HEK293T (cell line): ENCODE data around the gene GPR146.

Experiments
- CTCF ChIA-PET: fragments of 350-600 bp; formaldehyde crosslinking; extraction: SDS; loops from one replicate; lab custom pipeline; 2021; ENCODE audit warnings: antibody characterized with exemption, inconsistent platforms; lab: Yijun Ruan, JAX
- POLR2A ChIA-PET: fragments of 350-600 bp; formaldehyde crosslinking; extraction: SDS; loops from one replicate; lab custom pipeline; 2020; ENCODE audit warnings: antibody characterized with exemption, inconsistent platforms; lab: Yijun Ruan, JAX
- DNase-seq: peaks from one replicate; pipeline ENCODE4 v3.0.0; 2012; ENCODE audit warnings: mixed read lengths; ENCODE audit errors: extremely low spot score
- ARNT ChIP-seq: fragments of 450-650 bp; IDR thresholded peaks from 2 replicates; pipeline ENCODE4 v1.6.1; 2017; ENCODE audit warnings: mild to moderate bottlenecking
- BHLHE40 ChIP-seq: fragments of 450-650 bp; IDR thresholded peaks from 2 replicates; pipeline ENCODE4 v1.6.1; 2016; ENCODE audit warnings: mild to moderate bottlenecking, moderate library complexity, borderline replicate concordance
- CTBP1 ChIP-seq: fragments of 450-650 bp; IDR thresholded peaks from 2 replicates; pipeline ENCODE4 v1.6.1; 2016; ENCODE audit warnings: borderline replicate concordance
- ELF4 ChIP-seq: fragments of 450-650 bp; IDR thresholded peaks from 2 replicates; pipeline ENCODE4 v1.6.1; 2017; ENCODE audit warnings: antibody characterized with exemption
- FOXA1 ChIP-seq: fragments of 450-650 bp; IDR thresholded peaks from 2 replicates; pipeline ENCODE4 v1.6.1; 2016; ENCODE audit warnings: mild to moderate bottlenecking
- FOXK2 ChIP-seq: fragments of 450-650 bp; IDR thresholded peaks from 2 replicates; pipeline ENCODE4 v1.6.1; 2016; ENCODE audit warnings: mild to moderate bottlenecking
- FOXM1 ChIP-seq: fragments of 450-650 bp; IDR thresholded peaks from 2 replicates; pipeline ENCODE4 v1.6.1; 2017; ENCODE audit warnings: mild to moderate bottlenecking, borderline replicate concordance
- HDGF ChIP-seq: fragments of 450-650 bp; IDR thresholded peaks from 2 replicates; pipeline ENCODE4 v1.6.1; 2017; ENCODE audit warnings: antibody characterized with exemption, borderline replicate concordance
- L3MBTL2 ChIP-seq: fragments of 450-650 bp; conservative IDR thresholded peaks from 2 replicates; pipeline ENCODE4 v1.6.1; 2016; ENCODE audit warnings: mild to moderate bottlenecking
- LEF1 ChIP-seq: fragments of 450-650 bp; IDR thresholded peaks from 2 replicates; pipeline ENCODE4 v1.6.1; 2017; ENCODE audit warnings: mild to moderate bottlenecking, borderline replicate concordance
- NFRKB ChIP-seq: fragments of 450-650 bp; IDR thresholded peaks from 2 replicates; pipeline ENCODE4 v1.6.1; 2016; ENCODE audit warnings: mild to moderate bottlenecking, moderate library complexity
- SP1 ChIP-seq: fragments of 450-650 bp; IDR thresholded peaks from 2 replicates; pipeline ENCODE4 v1.6.1; 2017
- SUZ12 ChIP-seq: fragments of 450-650 bp; IDR thresholded peaks from 2 replicates; pipeline ENCODE4 v1.6.1; 2016; ENCODE audit warnings: mild to moderate bottlenecking
- TARDBP ChIP-seq: fragments of 450-650 bp; IDR thresholded peaks from 2 replicates; pipeline ENCODE4 v1.6.1; 2016
- ZNF384 ChIP-seq: fragments of 450-650 bp; IDR thresholded peaks from 2 replicates; pipeline ENCODE4 v1.6.1; 2016
- TF ChIP-seq, protein P1 (sequence below): fragments of 450-650 bp; IDR thresholded peaks from 2 replicates; pipeline ENCODE4 v1.6.1; 2016

GPR146 gene

DNA sequence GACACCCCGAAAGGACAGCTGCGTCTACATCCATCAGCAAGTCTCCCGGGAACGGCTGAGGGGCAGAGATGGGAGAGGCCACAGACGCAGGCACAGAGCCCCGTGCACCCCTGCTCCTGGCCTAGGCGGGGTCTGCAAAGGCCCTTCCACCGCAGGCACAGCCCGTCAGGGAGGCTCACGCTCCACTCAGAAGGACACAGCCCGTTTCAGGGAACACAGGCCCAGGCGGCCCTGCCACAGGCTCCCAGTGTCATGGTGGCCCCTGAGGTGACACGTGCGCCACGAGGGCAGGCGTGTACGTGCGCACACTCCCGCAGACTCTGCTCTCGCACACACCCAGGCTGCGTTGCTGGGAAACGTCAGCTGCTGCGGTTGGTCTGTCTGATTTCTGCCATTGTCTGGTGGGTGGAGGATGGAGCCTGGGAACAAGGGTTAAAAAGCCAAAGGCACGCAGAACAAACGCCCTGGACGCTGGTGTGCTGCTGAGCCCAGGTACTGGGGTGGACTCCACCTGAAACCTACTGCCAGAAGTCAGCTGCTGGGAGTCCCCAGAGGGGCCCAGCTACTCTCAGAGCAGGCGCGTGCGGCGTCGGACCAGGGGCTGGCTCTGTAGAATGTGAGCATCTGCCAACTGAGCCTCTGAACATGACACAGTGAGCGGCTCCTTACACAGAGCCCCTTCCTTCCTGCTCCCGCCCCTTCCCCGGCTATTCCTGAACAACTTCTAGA, 56.7 kb downstream of the GPR146 start:
- DNase-seq, result no peak
- POLR2A ChIA-PET, result no interaction called here
- no peak for TF ChIP-seq HDGF
- TF ChIP-seq FOXM1, result no peak
- CTCF ChIA-PET, result interaction anchor here (0.6 kb wide), 1 partner anchor 18 kb away, joined by 4 read pairs; no protein-coding TSS in a partner anchor

DNA sequence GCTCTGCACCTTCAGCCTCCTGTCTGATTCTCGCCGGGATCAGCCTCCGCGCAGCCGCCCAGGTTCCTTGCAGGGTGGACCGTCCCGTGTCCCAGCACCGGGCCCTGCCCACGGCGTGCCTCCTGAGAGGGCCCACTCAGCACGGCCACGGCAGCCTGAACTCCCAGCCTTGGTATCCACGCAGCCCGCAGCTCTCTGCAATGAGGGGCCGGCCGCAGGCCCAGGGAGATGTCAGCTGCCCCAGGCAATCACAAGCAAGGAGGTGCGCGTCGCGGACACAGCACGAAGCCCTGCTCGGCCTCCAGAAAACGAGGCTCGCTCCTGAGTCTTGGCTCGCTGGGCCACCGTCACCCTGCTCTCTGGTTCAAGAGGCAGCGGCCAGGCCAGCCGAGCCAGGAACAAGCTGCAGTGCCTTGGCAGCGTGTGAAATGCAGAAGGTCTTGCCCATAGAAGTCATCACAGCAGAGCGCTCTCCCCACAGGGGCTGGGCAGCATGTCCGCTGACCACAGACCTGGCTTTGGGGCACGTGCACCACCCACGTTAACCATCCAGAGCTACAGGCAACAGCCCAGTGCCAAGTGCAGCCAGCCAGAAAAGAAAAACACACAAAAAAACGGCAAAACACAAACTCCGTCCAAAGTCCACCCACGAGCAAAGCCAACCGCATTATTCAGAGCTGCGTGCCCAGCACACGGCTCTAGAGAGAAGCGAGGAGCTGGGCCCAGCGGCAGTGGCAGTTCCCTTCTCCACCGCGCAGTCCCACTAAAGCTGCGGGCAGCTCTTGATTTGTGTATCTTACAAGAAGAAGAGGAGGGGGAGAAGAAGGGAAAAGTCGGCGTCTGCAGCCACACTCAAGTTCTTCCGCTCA, 57.5 kb downstream of the GPR146 start:
- DNase-seq, result no peak
- POLR2A ChIA-PET, result no interaction called here
- CTCF ChIA-PET, result interaction anchor here (0.5 kb wide), 1 partner anchor 288 kb away, joined by 5 read pairs; no protein-coding TSS in a partner anchor
- TF ChIP-seq SUZ12 (no peak), SP1 (no peak), FOXA1 (no peak), ELF4 (no peak), HDGF (no peak), ARNT (no peak), TARDBP (no peak), FOXM1 (no peak), L3MBTL2 (no peak)
- TF ChIP-seq, protein P1, sequence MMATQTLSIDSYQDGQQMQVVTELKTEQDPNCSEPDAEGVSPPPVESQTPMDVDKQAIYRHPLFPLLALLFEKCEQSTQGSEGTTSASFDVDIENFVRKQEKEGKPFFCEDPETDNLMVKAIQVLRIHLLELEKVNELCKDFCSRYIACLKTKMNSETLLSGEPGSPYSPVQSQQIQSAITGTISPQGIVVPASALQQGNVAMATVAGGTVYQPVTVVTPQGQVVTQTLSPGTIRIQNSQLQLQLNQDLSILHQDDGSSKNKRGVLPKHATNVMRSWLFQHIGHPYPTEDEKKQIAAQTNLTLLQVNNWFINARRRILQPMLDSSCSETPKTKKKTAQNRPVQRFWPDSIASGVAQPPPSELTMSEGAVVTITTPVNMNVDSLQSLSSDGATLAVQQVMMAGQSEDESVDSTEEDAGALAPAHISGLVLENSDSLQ, result no peak

DNA sequence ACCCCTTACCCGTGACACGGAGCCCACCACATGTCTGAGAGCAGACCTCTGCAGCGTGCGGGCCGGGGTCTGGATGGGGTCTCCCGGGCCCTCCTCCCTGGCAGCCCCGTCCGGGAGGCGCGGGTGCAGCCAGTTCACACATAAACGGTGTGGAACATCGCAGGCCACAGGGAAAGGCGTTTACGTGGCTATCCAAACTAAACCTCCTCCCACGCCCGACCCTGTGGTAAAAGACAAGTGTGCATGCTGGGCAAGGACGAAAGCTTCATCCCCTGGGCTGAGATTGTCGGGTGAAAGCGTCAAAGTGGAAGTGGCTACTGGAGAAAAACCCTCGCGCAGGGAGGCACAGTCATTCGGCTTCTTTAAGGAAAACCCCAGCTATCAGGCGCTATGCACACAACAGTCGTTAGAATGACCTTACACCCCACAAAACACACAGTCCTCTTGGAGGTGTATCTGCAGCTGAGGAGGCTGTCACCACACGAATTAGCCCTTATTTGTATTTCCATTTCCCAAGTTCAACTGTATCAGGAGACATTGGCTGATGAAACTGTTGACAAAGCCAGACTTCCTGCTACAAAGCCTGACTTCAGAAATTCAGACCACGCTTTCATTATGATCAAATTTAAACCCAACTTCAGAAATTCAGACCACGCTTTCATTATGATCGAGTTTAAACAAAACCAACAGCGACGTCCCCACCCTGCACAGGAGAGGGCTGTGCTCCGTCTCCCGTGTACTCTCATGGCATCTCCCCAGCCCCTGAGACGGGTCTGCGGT, 58.9 kb downstream of the GPR146 start:
- no peak for DNase-seq
- POLR2A ChIA-PET, result no interaction called here
- CTCF ChIA-PET, result no interaction called here
- no peak for TF ChIP-seq FOXA1
- no peak for TF ChIP-seq BHLHE40
- no peak for TF ChIP-seq FOXM1
- TF ChIP-seq FOXK2, result no peak
- no peak for TF ChIP-seq NFRKB
- no peak for TF ChIP-seq LEF1
- no peak for TF ChIP-seq L3MBTL2
- TF ChIP-seq ELF4, result no peak
- TF ChIP-seq CTBP1, result no peak
- TF ChIP-seq SP1, result no peak
- TF ChIP-seq, protein P1, result no peak
- no peak for TF ChIP-seq SUZ12
- TF ChIP-seq TARDBP, result no peak
- TF ChIP-seq HDGF, result no peak
- TF ChIP-seq ZNF384, result no peak
- TF ChIP-seq ARNT, result no peak

DNA sequence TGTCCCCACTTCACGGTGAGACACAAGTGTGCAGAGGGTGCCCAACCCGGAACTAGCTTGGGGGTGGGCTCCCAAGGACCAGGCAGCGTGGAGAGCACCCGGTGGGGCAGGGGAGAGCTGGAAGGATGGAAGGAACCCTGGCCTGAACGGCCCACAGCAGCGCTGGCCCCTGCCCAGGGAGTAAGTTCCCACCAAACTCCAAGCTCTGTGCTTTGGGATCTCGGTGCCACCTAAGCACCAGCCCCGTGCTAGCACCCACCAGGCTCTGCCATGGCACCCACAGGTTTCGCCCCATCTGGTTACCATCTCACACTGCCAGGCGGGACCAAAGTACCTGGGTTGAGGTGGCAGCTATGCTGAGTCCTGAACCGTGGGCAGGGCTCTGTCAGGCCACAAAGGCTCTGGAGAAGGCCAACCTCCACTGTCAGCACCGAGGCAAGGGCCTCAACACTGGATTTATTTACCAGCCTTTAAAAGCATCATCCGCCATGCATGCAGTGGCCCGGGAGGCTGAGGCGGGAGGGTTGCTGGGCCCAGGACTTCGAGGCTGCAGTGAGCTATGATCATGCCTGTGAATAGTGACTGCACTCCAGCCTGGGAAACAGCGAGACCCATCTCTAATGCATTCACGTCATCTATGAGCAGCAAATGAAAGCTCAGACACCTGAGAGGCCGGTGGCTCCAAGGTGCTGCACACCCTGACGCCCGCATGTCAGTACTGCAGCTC, 59.6 kb downstream of the GPR146 start:
- DNase-seq, result no peak
- ChIA-PET POLR2A (no interaction called here), CTCF (no interaction called here)
- TF ChIP-seq LEF1 (no peak), FOXK2 (no peak), BHLHE40 (no peak), FOXA1 (no peak), NFRKB (no peak), SUZ12 (no peak), L3MBTL2 (no peak), ELF4 (no peak), ARNT (no peak), ZNF384 (no peak), HDGF (no peak)
- TF ChIP-seq, protein P1, result no peak

DNA sequence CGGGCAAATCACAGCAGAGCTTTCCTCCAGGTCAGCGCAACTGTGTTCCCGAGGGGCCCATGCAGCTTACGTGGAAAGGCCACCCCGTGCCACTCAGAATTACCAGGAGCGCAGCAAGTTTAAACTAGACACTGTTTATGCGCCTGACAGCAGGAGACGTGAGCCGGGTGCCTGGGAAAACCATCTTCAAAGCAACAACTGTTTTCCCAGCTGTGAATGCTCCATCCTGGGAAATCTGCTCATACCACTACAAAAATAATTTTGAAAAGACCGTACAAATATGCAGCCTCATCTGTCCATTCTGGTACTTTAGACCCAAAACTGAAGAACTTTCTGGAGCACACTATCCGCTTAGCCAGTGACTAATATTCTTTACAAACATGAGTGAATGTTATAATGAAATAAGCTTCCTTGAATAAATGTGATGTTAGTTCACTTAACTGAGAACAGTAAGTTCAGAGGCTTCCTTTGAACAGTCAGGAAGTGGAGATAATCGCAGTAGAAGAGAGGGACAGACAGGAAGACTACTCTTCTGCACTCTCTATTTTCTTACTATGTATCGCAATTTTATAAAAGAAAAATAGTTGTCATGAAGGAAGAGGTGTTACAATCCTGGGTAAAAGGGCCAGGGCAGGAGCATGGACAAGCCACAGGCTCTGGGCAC, 60.3 kb downstream of the GPR146 start:
- CTCF ChIA-PET, result no interaction called here
- TF ChIP-seq ARNT, result no peak
- POLR2A ChIA-PET, result no interaction called here
- DNase-seq, result no peak
